Neural crest cell (in vitro differentiated cells): ENCODE data around the gene JPH3. TPM values are rescaled to one million over a fixed set of nuclear protein-coding genes. Genes with fewer than 3 reads are reported as not detected.

ENCODE experiments used
- DNase-seq: peaks from one replicate; pipeline ENCODE4 v3.0.0; 2021; ENCODE audit warnings: low read depth, mixed read lengths, low spot score
- H3K27ac Mint-ChIP-seq: one replicate; pipeline ENCODE4 v1.8.0; 2021; ENCODE audit warnings: mild to moderate bottlenecking, mixed read lengths; ENCODE audit not compliant: unreplicated experiment
- H3K27me3 Mint-ChIP-seq: 2 replicates; pipeline ENCODE4 v1.8.0; 2021; ENCODE audit warnings: low read depth, mild to moderate bottlenecking, mixed read lengths
- H3K36me3 Mint-ChIP-seq: 2 replicates; pipeline ENCODE4 v1.8.0; 2021; ENCODE audit warnings: low read depth, mild to moderate bottlenecking, mixed read lengths
- H3K4me1 Mint-ChIP-seq: 2 replicates; pipeline ENCODE4 v1.8.0; 2021; ENCODE audit warnings: mixed read lengths
- H3K4me3 Mint-ChIP-seq: one replicate; pipeline ENCODE4 v1.8.0; 2021; ENCODE audit warnings: mild to moderate bottlenecking, mixed read lengths
- H3K9me3 Mint-ChIP-seq: 2 replicates; pipeline ENCODE4 v1.8.0; 2021; ENCODE audit warnings: mixed read lengths
- total RNA-seq: library from RNA; stranded (reverse); gene quantifications from 2 replicates; pipeline ENCODE4 v1.2.1, GENCODE V29; 2021
- TF ChIP-seq, protein P1 (sequence below): fragments of 200-600 bp; sonication (generic); conservative IDR thresholded peaks from 2 replicates; pipeline ENCODE4 v1.5.0; 2021; ENCODE audit warnings: antibody characterized with exemption, mild to moderate bottlenecking

Gene JPH3
- total RNA-seq, 1 donor from 2014 or later, result 9.1 TPM

DNA sequence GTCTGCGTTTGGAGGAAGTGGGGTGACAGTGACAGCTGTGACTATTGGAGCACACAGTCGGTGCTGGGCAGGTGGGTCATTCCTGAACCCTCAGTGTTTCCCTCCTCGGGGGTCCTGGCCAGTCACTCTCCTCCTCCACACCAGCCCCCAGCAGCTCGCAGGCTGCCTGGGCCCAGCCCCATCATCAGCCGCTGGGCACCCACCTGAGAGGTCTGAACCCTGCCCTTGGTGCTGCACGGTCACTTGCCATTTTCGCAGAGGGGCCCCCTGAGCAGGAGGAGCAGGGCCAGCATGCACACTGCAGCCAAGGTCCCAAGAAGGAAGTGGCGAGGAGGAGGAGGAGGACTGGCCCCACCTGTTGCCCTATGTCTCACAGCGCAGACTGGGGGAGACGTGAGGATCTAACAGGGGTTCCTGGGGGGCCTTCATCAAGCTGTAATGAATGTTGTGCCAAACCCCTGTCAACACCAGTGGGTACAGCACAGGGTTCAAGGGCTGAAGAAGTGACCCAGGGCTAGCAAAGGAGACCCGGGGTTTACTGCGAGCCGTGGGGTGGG, 23.0 kb downstream of the JPH3 start:
- H3K4me1 Mint-ChIP-seq, result no peaks in the 10 kb centered on the region
- TF ChIP-seq, protein P1, sequence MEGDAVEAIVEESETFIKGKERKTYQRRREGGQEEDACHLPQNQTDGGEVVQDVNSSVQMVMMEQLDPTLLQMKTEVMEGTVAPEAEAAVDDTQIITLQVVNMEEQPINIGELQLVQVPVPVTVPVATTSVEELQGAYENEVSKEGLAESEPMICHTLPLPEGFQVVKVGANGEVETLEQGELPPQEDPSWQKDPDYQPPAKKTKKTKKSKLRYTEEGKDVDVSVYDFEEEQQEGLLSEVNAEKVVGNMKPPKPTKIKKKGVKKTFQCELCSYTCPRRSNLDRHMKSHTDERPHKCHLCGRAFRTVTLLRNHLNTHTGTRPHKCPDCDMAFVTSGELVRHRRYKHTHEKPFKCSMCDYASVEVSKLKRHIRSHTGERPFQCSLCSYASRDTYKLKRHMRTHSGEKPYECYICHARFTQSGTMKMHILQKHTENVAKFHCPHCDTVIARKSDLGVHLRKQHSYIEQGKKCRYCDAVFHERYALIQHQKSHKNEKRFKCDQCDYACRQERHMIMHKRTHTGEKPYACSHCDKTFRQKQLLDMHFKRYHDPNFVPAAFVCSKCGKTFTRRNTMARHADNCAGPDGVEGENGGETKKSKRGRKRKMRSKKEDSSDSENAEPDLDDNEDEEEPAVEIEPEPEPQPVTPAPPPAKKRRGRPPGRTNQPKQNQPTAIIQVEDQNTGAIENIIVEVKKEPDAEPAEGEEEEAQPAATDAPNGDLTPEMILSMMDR, result no peak
- no peaks in the 10 kb centered on the region for H3K9me3 Mint-ChIP-seq
- no peaks in the 10 kb centered on the region for H3K36me3 Mint-ChIP-seq
- DNase-seq, result no peak
- H3K4me3 Mint-ChIP-seq, result no peak overlapping the region
- no peak overlapping the region for H3K27ac Mint-ChIP-seq
- peaks cover 2% of the 10 kb centered on the region for H3K27me3 Mint-ChIP-seq

DNA sequence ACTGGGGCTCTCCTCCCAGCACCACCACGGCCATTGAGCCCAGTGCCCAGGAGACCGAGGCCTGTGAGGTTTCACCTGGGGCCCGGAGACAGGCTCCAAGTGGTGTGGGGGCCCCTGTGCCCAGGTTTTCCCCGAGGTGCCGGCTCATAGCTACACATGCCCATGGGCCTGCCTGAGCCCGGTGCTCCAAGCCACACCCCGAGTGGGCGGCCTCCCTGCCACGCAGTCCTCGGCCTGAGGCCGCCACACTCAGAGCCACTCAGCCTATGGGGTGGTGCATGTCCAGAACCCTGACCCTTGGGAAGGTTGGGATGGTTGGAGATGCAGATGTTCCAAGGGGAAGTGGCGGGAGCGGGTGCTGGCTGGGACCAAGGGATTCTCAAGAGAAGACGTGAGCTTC, 24.1 kb downstream of the JPH3 start:
- peaks cover 5% of the 10 kb centered on the region for H3K27me3 Mint-ChIP-seq
- peaks cover 6% of the 10 kb centered on the region for H3K9me3 Mint-ChIP-seq
- DNase-seq, result no peak
- no peak overlapping the region for H3K27ac Mint-ChIP-seq
- H3K36me3 Mint-ChIP-seq, result no peaks in the 10 kb centered on the region
- no peak overlapping the region for H3K4me3 Mint-ChIP-seq
- TF ChIP-seq, protein P1, result no peak
- H3K4me1 Mint-ChIP-seq, result no peaks in the 10 kb centered on the region

DNA sequence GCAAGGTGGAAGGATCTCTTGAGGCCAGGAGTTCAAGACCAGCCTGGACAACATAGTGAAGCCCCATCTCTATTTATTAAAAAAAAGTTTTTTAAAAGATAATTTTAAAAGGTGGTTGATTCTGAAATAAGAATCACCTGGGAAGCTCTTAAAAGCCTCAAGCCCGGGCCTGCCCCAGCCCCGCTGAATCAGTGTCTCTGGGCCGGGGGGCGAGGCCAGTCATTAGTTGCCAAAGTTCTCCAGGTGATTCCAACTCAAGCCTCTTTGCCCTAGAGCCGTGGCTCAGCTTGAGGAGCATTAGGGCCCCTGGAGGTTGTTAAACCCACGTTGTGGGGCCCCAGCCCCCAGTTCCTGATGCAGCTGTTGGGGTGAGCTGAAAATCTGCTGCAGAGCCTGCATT, 24.6 kb downstream of the JPH3 start:
- no peak overlapping the region for H3K27ac Mint-ChIP-seq
- no peak for DNase-seq
- H3K27me3 Mint-ChIP-seq, result peaks cover 10% of the 10 kb centered on the region
- no peaks in the 10 kb centered on the region for H3K4me1 Mint-ChIP-seq
- peaks cover 6% of the 10 kb centered on the region for H3K9me3 Mint-ChIP-seq
- H3K36me3 Mint-ChIP-seq, result no peaks in the 10 kb centered on the region
- H3K4me3 Mint-ChIP-seq, result no peak overlapping the region
- TF ChIP-seq, protein P1, result no peak

DNA sequence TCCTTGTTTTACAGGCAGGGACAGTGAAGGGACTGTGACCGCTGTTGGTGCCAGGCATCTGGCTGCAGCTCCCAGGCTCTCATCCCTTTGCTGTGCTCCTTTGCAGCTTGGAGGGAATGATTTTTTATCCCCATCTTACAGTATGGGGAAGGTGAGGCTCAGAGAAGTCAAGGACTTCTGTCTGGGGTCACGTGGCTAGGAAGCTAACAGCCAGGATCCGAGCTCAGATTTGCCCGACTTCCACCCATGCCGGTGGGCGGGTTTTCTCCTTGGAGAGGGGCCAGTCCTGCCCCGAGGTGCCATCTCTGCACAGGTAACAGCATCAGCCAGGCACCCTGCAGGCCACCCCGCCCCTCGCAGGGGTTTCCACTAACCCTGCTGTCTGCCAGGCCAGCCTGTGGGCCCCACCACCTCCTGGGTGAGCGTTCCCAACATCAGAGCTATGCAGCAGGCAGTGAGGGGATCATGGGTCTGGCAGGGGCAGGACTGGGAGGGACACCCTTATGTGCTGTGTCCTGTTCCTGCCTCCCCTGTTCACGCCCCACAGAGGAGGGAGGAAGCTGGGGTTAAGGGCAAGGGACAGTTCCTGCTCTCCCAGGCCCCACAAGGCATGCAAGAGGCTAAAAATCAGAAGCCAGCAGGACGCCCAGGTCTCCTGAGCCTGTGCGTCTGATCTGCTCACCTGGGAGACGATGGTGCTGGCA, 25.4 kb downstream of the JPH3 start:
- no peak overlapping the region for H3K27ac Mint-ChIP-seq
- H3K36me3 Mint-ChIP-seq, result no peaks in the 10 kb centered on the region
- DNase-seq, result no peak
- TF ChIP-seq, protein P1, result no peak
- peaks cover 6% of the 10 kb centered on the region for H3K9me3 Mint-ChIP-seq
- no peaks in the 10 kb centered on the region for H3K4me1 Mint-ChIP-seq
- no peak overlapping the region for H3K4me3 Mint-ChIP-seq
- H3K27me3 Mint-ChIP-seq, result peaks cover 16% of the 10 kb centered on the region

DNA sequence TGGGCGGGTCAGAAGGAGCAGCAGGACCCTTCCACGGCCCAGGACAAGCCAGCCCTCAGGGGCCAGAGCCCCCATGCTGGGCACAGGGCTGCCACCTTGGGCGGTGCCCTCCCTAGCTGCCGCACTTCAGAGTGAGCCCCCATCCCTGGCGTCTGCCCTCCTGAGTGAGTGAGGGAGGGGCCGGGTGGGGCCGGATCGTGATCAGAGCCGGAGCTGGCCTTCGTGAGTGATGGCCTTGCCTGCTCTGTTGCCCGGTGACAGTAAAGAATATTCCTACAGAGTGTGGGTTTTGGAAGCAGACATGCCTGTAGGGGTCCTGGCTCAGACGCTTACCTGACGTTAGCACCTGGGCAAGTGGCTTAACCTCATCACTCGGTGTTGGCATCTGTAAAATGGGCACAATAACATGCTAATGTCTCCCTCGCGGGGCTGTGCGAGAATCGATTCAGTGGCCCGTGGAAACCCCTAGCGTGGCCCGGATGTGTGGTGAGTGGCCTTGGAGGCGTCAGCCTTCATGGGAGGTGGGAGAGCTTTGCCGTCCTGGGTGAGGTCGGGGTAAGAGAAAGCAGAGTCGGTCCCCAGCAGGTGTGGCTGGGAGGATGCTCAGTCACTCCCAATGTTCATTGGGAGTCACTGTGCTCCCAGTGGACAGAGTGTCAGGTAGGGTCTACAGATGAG, 26.1 kb downstream of the JPH3 start:
- H3K4me1 Mint-ChIP-seq, result no peaks in the 10 kb centered on the region
- no peak overlapping the region for H3K4me3 Mint-ChIP-seq
- H3K9me3 Mint-ChIP-seq, result peaks cover 6% of the 10 kb centered on the region
- TF ChIP-seq, protein P1, result no peak
- no peak for DNase-seq
- H3K27me3 Mint-ChIP-seq, result peaks cover 19% of the 10 kb centered on the region
- H3K27ac Mint-ChIP-seq, result no peak overlapping the region
- no peaks in the 10 kb centered on the region for H3K36me3 Mint-ChIP-seq
